ENCODE data around the gene LMX1B. TPM values are rescaled to one million over a fixed set of nuclear protein-coding genes. Genes with fewer than 3 reads are reported as not detected.

The LMX1B gene
- total RNA-seq, 1 experiment from 2014 or later = 11.3 TPM

- CTCF ChIA-PET = interaction anchor here (1.3 kb wide), 1 partner anchor 64 kb away, joined by 3 read pairs; no protein-coding TSS in a partner anchor
- TF ChIP-seq MAX (IDR thresholded peaks at IDR 0.05) (no peak), SP1 (IDR thresholded peaks at IDR 0.05; ENCODE audit: low read depth) (no peak), EGR1 (IDR thresholded peaks at IDR 0.05; ENCODE audit: low read depth) (no peak), EZH2 (IDR thresholded peaks at IDR 0.05) (no peak), CEBPB (IDR thresholded peaks at IDR 0.05; ENCODE audit: low read depth) (no peak), ATF3 (IDR thresholded peaks at IDR 0.05) (no peak), ZNF274 (IDR thresholded peaks at IDR 0.05; ENCODE audit: low read depth, low read length) (no peak), POLR2A (IDR thresholded peaks at IDR 0.05; ENCODE audit: borderline replicate concordance, extremely low read depth, insufficient read depth, insufficient read length) (no peak), POLR2AphosphoS5 (IDR thresholded peaks at IDR 0.05; ENCODE audit: low read depth, low read length) (no peak), EZH2phosphoT487 (IDR thresholded peaks at IDR 0.05; ENCODE audit: borderline replicate concordance) (no peak), TCF7L2 (IDR thresholded peaks at IDR 0.05; ENCODE audit: borderline replicate concordance, extremely low read depth, insufficient read depth, insufficient read length) (no peak), JUND (IDR thresholded peaks at IDR 0.05) (no peak), CBX3 (IDR thresholded peaks at IDR 0.05; ENCODE audit: low read depth) (no peak)
These were observed 29.1 kb downstream of the LMX1B start for GRCh38 chr9:126642839-126643238.

More at GRCh38 chr9:126642839-126643238, 29.1 kb downstream of the LMX1B start:
- Histone ChIP-seq H3K9ac (ENCODE audit: low read length) (no peak overlapping the region), H3K79me2 (ENCODE audit: insufficient read depth, low read length) (no peaks in the 10 kb centered on the region), H3K9me3 (ENCODE audit: control insufficient read depth in 1 of 2, insufficient read depth in 1 of 2, low read depth in 1 of 2, low read length in 2 of 2) (no peaks in the 10 kb centered on the region), H3K36me3 (ENCODE audit: control insufficient read depth in 1 of 2, insufficient read depth in 2 of 2, low read length in 2 of 2) (no peaks in the 10 kb centered on the region), H3K4me1 (ENCODE audit: control insufficient read depth in 1 of 2, insufficient read depth in 2 of 2, low read length in 2 of 2) (no peaks in the 10 kb centered on the region), H4K20me1 (ENCODE audit: insufficient read depth) (no peaks in the 10 kb centered on the region), H2AFZ (ENCODE audit: low read depth, low read length, poor library complexity, severe bottlenecking) (no peak overlapping the region), H3K4me2 (ENCODE audit: low read length) (no peak overlapping the region), H3K27me3 (ENCODE audit: insufficient read depth, low read length) (no peaks in the 10 kb centered on the region), H3K9me2 (ENCODE audit: insufficient read depth) (no peaks in the 10 kb centered on the region), H3K27ac (ENCODE audit: low read depth, low read length) (no peak overlapping the region), H3K4me3 (replicated peaks in 1 of 2; ENCODE audit: low read depth in 1 of 2, low read length in 2 of 2) (no peak overlapping the region)
- ATAC-seq (no peak), DNase-seq (ENCODE audit: low read depth, low spot score) (no peak)
- ChIA-PET POLR2A (no interaction called here), RAD21 (ENCODE audit: low non-redundant PET in 1 of 2, low total read pairs in 2 of 2, uncharacterized antibody in 2 of 2, unreplicated experiment in 2 of 2) (no interaction called here)
- intact Hi-C loops (cut with micrococcal nuclease) = no loop called here
- no TSS peak for BruUV-seq (replicated peaks)

Data from HCT116 (cell line).